ENCODE measurements around the gene SFRP5.

SFRP5 gene

DNA sequence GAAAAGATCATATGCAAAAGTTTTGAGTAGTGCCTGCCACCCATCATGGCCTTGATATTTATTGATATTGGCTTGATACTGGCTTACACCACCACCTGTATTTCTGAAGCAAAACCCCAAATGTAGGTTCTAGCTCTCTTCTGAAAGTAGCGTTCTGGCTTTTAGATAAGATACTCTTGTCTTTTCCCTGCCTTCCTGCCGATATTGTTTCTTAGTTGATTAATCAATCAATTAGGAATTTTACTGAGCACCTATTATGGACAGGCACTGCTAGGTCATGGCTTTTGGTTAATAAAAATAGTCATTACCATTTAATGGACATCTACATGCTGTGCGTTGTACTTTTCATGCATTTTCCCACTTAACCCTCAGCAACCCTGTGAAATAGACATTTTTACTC lies 7.9 kb downstream of the SFRP5 start:
- DNase-seq: no peak

DNA sequence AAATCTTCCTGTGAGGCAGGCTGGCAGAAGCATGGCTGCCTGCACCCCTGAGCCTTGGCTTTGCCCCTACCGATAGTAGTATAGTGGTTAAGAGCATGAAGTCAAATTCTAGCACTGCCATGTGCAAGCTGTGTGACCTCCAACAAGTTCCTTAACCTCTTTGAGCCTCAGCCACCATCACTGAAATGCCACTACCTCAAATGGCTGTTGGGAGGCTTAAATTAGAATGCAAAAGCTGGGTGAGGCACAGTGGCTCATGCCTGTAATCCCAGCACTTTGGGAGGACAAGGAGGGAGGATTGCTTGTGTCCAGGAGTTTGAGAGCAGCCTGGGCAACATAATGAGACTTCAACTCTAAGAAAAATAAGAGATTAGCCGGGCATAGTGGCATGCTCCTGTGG lies 8.4 kb downstream of the SFRP5 start:
- no peak for DNase-seq

DNA sequence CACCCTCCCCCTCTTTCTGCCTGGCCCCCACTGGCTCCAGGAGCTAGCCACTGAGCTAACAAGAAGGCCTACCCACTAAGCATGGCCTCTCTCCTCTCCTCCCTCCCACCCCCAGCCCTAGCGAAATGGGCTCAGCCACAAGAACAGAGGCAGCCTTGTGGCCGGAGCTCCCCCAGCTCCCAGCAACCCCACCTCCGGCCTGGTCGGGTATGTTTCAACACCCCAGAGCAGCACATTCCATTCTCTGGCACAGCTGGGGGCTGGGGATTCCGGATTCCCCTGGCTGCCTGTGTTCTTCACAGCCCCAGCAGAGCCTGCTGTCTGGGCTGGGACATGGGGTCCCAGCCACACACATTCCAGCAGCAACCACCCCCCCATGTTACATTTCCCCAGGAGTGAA lies 9.0 kb downstream of the SFRP5 start:
- DNase-seq: no peak

DNA sequence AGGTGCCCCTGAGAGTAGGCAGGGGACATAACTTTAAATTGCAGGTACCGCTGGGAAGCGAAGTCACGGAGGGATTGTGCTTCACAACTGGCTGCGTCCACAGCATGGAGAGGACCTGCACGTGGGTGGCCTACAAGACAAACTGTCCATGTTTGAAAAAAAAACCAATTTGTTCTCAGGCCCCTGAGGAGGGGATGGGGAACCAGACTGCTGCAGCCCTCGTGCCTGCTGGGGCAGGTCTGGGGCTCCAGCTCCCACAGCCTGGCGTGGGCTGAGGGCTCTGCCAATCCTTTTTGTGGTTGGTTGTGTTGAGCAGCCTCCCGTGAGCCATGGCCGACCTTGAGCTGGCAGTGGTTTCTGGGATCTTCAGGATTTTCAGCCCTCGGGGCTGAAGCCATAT lies 9.7 kb downstream of the SFRP5 start:
- DNase-seq: no peak

DNA sequence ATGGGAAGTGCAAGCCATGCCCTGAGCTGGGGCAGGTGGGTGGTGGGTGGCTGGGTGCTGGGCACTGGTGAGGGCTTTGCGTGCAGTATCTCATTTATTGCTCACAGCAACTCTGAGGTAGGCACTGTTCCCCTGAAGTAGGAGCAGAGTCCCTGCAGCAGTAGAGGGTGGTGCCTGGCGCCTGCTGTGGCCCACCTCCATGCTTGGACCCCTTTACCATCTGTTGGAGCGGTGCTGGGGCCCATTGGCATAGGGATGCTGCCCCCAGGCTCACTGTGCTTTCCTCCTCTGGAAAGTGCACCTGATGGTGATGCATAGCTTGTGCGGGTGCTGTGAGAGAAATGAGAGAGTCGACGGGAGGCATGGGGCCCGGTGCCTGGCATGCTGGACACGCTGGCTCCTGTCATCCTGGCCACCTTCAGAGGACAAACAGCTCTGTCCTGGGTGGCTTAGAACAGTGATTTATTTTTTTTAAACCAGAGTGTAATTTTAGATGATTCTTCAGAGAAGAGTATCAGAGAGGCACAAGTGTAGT lies 10.4 kb downstream of the SFRP5 start:
- DNase-seq: no peak

DNA sequence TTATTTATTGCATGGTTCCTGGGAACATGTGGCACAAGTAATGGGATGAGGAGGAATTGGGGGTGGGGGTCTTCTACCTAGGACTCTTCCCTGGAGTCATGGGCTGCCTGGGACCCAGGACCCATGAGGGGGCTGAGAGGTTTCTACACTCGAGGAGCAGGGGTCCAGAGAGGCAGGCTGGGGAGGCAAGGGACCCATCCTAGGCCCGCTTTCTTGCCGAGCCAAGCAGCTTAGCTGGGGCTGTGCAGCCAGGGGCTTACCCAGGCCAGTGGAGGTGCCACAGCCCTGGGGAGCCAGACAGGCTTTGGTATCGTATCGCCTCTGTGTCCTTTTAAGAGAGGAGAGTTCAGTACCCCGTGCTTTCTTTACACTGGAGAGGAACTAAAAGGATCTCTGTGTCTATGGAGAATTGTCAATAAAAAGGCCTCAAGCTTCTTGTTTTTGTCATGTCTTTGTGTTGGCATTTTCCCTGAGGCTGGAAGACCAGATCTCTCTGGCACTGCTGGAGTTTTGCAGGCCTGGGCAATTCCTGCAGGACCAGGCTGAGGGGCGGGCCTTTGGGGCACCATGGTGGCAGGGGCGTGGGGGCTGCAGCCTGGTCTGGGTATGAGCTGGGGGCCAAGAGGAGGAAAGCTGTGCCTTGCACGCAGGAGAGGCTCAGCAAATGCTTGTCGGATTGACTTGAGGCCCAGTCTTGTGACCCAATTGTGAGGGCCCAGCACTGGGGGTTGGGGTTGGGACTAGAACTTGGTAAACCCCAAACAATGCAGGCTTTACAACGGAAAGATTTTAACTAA lies 11.1 kb downstream of the SFRP5 start:
- DNase-seq: no peak

DNA sequence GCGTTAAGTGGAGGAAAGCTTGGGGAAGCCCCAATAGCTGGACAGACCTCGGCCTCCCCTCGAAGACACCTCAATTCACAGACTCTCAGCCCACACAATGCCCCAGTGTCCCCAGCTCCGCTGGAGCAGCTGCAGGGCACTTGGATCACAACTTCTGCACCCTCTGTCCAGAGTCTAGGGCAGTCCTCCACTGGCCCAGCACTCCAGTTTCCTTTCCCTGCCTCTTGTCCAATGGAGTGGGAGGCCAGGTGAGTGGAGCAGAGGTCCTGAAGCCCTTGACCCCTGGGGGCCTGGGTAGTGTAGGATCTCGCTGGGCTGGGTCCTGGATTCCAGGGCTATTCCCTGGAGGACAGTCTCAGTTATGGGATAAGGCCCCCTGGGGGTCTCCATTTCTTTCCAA lies 11.9 kb downstream of the SFRP5 start:
- no peak for DNase-seq

DNA sequence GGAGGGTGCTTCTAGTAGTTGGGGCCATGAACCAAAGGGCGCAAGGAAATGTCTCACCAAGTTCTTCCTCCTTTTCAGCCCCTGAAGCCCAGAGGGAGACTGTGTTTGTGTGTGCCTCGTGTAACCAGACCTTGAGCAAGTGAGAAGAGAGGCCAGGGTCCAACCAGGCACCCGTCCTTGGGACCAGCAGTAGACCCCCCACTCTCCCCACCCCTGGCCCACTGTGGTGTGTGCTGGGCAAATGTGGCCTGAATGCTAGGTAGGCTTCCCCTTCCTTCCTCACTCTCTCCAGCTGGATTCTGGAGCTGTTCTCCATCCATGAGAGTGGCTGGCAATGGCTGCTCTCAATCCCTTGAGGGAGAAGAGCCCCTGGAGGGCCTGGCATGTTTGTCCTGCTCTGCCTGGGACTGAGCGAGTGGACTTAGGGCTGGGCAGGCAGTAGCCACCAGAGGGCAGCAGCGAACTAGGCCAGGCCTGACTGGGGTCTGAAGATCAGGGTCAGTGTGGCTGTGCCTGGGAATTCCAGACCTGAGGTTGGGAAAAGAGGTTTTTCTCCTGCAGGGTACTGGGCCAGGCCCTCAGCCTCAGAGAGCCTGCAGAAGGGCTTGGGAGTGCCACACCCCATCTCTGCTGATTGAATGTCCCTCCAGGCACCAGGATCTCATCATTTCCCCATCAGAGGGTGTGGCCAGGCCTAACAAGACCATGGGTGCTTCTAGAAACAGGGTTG lies 12.5 kb downstream of the SFRP5 start:
- no peak for DNase-seq

DNA sequence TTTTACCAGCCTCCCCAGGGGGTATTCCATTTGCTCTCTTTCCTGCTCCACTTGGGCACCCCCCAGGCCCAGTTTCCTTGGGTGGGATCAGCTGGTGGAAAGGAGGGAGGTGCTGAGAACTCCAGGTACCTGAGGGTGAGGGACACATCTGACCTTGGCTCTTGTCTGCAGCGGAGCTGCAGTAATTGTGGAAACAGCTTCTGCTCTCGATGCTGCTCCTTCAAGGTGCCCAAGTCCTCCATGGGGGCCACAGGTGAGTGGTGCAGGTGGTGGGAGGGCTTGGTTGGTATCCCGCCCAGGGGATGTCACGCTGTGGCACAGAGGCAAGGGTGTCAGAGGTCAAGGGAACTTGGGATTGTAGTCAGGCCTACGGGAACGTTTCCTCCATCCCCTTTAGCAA lies 14.3 kb downstream of the SFRP5 start:
- DNase-seq: no peak

DNA sequence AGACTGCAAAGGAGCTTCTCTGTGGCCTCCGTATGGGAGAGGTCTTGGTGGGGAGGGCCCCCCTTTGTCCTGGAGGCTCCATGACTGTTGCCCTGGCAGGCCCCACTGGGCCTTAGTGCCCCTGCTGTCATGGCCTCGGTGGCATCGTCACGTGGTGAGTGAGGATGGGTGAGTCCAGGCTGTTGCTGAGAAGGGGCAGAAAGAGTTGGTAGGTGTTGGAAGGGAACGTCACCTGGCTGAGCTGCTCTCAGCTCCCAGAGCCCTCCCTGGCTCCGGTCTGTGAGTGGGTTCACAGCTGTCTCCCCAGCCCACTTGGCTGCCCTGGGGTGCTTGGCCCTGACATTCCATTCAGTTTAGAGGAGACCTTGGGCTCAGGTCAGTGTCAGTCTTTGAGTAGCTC lies 16.1 kb downstream of the SFRP5 start:
- DNase-seq: no peak

DNA sequence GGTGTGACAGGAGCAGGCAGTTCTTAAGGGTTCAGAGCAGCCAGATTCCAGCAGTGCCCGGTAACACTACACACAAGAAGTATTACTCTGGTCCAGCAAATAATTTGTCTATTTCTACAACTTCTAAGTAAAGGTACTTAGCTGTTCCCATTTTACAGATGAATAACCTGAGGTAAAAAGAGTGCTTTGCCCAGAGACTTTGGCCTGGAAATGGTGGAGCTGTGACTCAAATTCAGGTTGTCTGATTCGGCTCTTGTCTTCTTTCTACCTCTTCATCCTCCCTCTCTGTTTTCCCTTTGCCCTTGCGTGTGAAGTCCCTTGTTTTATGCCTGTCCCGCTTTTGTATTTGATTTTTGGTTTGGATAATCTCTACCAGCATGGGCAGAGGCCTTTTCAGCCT lies 17.1 kb downstream of the SFRP5 start:
- no peak for DNase-seq

DNA sequence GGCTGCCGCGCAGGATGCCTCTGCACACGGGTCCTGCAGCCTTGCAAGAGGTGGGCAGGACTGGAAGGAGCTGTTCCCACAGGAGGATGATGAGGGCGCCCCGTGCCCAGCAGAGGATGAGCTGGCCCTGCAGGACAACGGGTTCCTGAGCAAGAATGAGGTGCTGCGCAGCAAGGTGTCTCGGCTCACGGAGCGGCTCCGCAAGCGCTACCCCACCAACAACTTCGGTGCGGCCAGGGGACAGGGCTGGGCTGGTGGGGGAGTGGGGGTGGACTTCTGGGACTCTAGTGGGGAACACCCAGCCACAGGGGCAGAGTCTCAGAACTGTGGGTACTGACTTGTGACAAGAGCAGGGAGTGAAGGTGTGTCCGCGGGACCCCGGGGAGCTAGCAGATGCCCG lies 18.8 kb downstream of the SFRP5 start:
- no peak for DNase-seq

DNA sequence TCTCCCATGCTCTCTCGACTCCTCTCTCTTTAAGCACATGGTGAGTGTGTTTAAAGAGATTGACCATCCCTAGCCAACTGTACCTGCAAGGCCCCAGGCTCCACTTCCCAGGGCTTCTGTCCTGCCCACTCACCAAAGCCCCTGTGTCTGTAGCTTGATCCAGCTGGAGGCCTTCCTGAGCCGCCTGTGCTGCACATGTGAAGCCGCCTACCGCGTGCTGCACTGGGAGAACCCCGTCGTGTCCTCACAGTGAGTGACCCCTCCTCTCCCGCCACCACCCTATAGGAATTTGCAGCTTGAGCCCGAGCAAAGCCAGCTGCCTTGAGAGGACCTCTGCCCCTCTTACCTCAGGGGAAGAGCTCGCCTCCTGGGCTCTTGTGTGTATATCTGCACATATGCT lies 23.7 kb downstream of the SFRP5 start:
- DNase-seq: no peak

DNA sequence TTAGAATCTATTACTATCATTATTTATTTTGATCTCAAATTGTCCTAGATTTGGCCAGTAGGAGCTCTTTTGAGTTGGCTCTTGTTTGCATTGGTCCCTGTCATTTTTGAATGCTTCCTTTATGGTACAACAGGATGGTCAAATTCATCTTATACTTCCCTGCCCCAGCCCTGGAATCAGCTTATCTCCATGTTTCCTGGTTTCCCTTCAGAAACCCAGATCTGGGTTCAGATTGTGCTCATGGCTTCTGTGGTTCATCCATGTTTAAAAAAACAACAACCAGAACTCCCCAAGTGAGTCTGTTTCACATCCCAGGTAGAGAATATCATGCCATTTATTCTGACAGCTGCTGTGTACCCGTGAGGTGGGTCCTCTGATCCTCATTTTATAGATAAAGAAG lies 24.2 kb downstream of the SFRP5 start:
- no peak for DNase-seq

DNA sequence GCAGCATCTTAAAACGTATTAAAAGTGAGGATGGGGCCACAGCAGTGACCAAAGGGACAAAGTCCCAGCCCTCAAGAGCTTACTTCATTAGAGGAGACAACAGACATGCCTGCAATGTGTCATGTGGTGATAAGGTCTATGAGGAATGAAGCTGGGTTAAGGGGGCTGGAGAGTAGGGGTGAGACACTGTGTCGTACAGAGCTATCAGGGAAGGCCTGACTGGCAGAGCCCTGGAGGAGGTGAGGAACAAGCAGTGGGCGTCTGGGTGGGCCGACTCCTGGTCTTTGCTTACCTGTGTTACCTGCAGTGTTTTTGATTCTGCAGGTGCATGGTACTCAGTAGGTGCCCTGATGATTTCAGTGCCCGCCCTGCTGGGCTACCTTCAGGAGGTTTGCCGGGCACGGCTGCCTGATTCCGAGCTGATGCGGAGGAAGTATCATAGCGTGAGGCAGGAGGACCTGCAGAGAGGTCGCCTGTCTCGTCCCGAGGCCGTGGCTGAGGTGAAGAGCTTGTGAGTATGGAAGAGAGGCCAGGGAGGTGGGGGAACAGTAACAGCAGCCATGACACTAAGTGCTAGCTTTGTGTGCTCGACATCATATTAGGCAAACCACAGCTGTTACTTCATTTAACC lies 27.3 kb downstream of the SFRP5 start:
- no peak for DNase-seq

DNA sequence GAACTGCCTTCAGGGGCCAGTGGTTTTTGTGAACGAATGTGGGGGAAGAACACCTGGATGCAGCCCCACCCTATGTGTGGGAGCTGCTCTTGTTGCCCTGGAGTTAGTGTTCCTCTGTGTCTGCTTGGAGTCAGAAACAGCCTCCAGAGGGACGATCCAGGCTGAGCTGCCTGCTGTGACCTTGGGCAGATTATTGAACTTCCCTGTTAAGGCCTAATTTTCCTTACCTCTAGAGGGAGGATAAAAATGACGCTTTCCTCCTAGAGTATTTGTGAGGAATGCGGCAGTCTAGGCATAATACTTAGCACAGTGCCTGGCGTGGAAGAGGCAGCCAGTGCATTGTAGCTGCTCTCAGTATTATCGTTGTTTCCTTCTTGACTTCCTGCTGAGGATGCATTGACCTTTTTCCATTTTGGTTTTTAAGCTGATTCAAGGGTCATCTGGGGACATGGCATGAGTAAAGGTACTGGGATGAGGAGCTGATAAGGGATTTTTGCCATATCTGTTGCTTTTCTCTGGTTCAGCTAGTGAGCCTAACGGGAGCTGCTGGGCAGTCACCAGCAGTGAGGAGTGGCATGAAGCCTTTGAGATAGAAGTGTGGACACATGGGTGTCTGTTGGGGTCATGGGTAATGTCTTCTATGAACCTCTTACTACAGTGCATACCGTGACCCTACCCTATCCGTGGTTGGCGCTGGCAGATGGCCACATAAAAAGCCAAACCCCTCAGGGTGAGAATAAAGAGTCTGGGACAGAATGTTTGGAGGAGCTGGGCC lies 28.4 kb downstream of the SFRP5 start:
- no peak for DNase-seq

DNA sequence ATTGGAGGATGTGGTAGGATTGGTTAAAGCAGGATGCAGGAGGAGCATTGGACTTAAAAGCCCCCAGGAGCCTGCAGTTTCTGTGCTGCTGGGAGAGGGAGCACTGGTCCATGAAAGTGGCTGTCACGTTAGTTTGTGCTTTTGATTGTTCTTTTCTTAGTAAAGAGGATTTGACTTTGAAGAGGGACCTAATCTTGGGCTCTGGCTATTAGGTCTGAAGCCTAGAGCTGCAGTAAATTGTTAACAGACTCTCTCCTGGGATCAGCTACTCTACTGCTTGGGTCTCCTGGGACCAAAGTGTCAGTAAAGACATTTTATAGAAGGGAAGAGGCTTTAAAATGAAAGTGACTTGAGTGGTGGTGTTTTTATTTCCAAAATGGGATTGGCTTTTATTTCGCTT lies 31.2 kb downstream of the SFRP5 start:
- DNase-seq: no peak

DNA sequence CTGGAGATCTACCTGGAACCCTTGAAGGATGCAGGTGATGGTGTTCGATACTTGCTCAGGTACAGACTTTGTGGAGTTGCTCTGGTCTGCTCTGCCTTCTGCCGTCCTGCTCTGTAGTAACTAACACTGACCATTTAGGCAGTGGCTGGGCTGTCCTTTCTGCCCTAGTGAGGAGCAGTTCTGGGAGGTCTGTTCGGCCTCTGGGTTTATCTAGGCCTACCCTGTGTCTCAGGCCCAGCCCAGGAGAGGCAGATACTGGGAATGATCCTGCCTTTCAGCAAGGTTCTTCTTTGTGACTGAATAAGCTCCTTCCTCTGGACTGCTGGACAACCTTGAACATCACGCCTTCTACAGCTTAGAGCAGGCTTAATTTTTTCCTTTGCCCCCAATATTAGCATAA lies 33.2 kb downstream of the SFRP5 start:
- no peak for DNase-seq

DNA sequence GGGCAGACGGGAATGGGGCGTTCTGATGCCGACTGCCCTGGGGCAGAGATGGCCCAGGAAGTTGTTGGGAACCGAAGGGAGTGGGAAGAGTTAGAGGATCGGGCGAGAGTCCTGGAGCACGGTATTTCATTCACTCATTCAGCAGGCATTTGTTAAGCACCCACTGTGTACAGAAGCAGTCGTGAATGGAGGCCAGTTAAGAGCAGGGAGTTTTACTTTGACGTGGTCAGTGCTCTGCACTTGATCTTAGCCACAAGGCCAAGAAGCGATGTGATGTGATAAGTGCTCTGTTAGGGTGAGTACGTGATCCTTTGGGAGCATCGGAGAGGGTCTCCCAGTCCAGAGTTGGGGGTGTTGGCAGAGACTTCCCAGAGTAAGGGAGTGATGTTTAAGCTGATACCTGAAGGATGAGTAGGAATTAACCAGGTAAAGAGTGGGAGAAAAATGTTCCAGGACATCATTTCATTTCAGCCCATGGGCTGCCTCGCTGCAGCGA lies 34.0 kb downstream of the SFRP5 start:
- DNase-seq: no peak

DNA sequence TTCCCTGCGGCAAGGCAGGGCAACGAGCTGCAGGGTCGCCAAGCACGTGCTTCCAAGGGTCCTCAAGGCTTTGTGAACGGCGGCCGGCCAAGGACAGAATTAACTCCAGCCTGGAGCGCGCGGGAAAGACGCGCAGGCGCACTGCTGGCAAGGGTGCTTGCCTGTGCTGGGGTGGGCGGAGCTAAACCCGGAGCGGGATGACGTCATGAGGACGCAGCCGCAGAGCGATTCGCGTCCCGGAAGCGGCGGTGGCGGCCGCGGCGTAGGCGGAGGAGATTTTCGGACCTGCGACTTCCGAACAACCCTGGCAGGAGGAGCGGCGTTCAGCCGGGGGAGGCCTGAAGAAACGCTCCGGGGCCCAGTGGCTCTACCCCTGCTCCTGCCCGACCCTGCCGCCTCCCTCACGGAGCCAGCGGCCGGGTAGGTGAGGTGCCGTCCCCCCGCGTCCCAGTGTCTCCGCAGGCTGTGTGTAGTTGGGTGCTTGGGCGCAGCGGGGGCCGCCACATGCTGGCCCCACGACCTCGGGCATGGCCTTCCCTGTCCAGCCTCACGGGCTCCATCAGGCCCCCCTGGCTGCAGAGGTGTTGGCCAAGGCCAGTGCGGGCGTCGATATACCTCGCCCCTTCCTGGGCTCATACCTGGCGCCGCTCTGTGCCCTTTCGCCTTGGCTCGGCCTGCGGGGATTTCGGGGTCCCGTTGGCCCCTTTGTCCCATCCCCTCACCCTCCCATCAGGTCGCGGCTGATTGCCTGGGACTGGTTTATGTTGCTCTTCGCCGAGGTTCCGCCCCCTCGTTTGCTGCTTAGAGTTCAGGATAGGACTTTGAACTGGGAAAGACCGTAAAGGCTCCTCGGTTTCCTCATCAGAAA lies 34.7 kb downstream of the SFRP5 start, which contains the start of gene ZFYVE27:
ZFYVE27 (plus strand) TSS at position 227 of the 868 bp plus-strand sequence. CDS start 1,350 bp downstream, outside the sequence.
- DNase-seq: peak; percentile 71

DNA sequence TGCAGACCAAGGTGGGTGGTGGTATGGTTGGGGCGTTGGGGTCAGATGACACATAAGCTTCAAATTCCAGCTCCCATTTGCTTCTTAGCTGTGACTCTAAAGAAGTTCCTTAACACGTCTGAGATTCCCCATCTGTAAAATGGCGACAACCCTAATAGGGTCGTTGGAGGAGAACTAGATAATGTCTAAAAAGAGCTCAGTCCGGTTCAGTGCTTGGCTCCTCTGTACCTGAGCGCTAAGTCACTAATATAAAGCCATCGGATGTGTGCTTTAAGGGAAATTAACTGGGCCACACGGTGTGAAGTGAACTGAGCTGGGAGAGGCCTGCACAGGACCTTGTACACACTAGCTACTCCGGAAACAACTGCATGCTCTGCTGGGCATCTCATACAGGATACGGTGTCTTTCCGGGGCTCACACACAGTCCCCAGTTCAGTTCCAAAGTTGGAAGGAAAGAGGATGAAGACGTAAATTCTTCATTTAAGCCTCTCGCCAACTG lies 35.3 kb downstream of the SFRP5 start:
- no peak for DNase-seq

DNA sequence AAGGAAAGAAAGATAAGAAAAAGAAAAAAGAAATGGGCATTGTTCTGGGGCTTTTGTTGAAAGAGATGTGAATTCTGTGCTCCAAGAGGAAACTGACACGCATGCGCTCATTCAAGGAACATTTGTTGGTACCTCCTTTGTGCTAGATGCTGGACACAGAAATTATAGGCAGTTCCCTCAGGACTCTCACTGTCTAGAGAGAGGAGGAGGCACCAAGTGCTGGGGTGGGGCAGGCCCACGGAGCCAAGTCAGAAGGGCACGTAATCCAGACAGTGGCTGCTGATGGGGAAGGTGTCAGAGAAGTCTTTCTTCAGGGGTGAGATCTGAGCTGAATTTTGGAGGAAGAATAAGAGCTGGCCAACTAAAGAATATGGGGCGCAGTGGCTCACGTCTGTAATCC lies 37.8 kb downstream of the SFRP5 start:
- no peak for DNase-seq

Measured in NCI-H774 (cell line).